Endodermal cell (in vitro differentiated cells): ENCODE results near the gene EML5. TPM values are rescaled to one million over a fixed set of nuclear protein-coding genes. Genes with fewer than 3 reads are reported as not detected.
"Not testable (repeated sequence)": the region's sequence is repeated elsewhere in the genome, so short reads cannot be mapped to it uniquely, and the experiment has no call there.

Experiments used
- DNase-seq: peaks from one replicate; pipeline ENCODE4 v3.0.0-alpha.2; 2017
- H3K27ac ChIP-seq: 2 replicates; pipeline ENCODE4 v1.5.1; 2013; ENCODE audit warnings: mild to moderate bottlenecking, low read depth, low read length, moderate library complexity
- H3K27me3 ChIP-seq: 2 replicates; pipeline ENCODE4 v1.6.1; 2013; ENCODE audit warnings: mild to moderate bottlenecking, low read length, moderate library complexity; ENCODE audit not compliant: insufficient read depth, control insufficient read depth, poor library complexity, severe bottlenecking
- H3K36me3 ChIP-seq: 2 replicates; pipeline ENCODE4 v1.7.0; 2013; ENCODE audit warnings: mild to moderate bottlenecking, low read length, moderate library complexity; ENCODE audit not compliant: control insufficient read depth, insufficient read depth
- H3K4me1 ChIP-seq: one replicate; pipeline ENCODE4 v1.7.0; 2013; ENCODE audit warnings: low read length; ENCODE audit not compliant: control insufficient read depth, insufficient read depth
- H3K4me3 ChIP-seq: 2 replicates; pipeline ENCODE4 v1.5.1; 2013; ENCODE audit warnings: mild to moderate bottlenecking, low read length, moderate library complexity
- H3K9ac ChIP-seq: 2 replicates; pipeline ENCODE4 v1.6.1; 2013; ENCODE audit warnings: mild to moderate bottlenecking, low read length, moderate library complexity; ENCODE audit not compliant: poor library complexity, severe bottlenecking; ENCODE audit errors: extremely low read depth
- H3K9me3 ChIP-seq: 2 replicates; pipeline ENCODE4 v1.6.1; 2013; ENCODE audit warnings: mild to moderate bottlenecking, low read length, moderate library complexity; ENCODE audit not compliant: control insufficient read depth
- H3K27ac Mint-ChIP-seq: 2 replicates; pipeline ENCODE4 v1.8.0; 2020; ENCODE audit warnings: mixed read lengths
- H3K27me3 Mint-ChIP-seq: 2 replicates; pipeline ENCODE4 v1.8.0; 2021; ENCODE audit warnings: mild to moderate bottlenecking, mixed read lengths; ENCODE audit not compliant: insufficient read depth
- H3K36me3 Mint-ChIP-seq: 2 replicates; pipeline ENCODE4 v1.8.0; 2020; ENCODE audit warnings: low read depth, mixed read lengths
- H3K4me1 Mint-ChIP-seq: 2 replicates; pipeline ENCODE4 v1.8.0; 2020; ENCODE audit warnings: mixed read lengths
- H3K4me3 Mint-ChIP-seq: 2 replicates; pipeline ENCODE4 v1.8.0; 2020; ENCODE audit warnings: mild to moderate bottlenecking, moderate library complexity, mixed read lengths
- H3K9me3 Mint-ChIP-seq: 2 replicates; pipeline ENCODE4 v1.8.0; 2020; ENCODE audit warnings: mild to moderate bottlenecking, mixed read lengths
- CTCF ChIP-seq: fragments of 200-600 bp; sonication (generic); conservative IDR thresholded peaks from 2 replicates; pipeline ENCODE4 v1.5.0; 2021; ENCODE audit warnings: antibody characterized with exemption, mild to moderate bottlenecking
- WGBS, 2 experiments: methylation state at CpG; one replicate each; pipeline versions ENCODE4 v1.1.5 to v1.1.7; 2013; ENCODE audit warnings: missing lambda C conversion rate in 2 of 2, mixed read lengths in 1 of 2; ENCODE audit not compliant: insufficient coverage in 1 of 2, insufficient read length in 1 of 2; 5-methylcytosine and 5-hydroxymethylcytosine counted together
- total RNA-seq, 2 donors: library from RNA; stranded (reverse); fragmentation: NEBNext Ultra II Directional in 1 of 2; extraction: Animal tissue kit (Norgen Biotek cat#: 25700) in 1 of 2; gene quantifications; 2 replicates in 1 of 2; 3 replicates in 1 of 2; pipeline ENCODE4 v1.2.1, GENCODE V29; 2021

Gene EML5
- total RNA-seq, 2 donors from 2014 or later, result 1.7 to 2.3 TPM

- H3K9ac ChIP-seq, result no peak overlapping the region
- H3K36me3 ChIP-seq, result no peaks in the 10 kb centered on the region
- TF ChIP-seq CTCF, result no peak
- no peaks in the 10 kb centered on the region for H3K4me1 ChIP-seq
- Mint-ChIP-seq H3K9me3 (no peaks in the 10 kb centered on the region), H3K36me3 (no peaks in the 10 kb centered on the region), H3K27me3 (peaks cover 6% of the 10 kb centered on the region), H3K4me1 (peaks cover 17% of the 10 kb centered on the region), H3K27ac (no peak overlapping the region), H3K4me3 (no peak overlapping the region)
- H3K4me3 ChIP-seq, result no peak overlapping the region
- 72 to 85% methylated on average over 1 to 2 of the region's 2 CpGs for WGBS, 2 experiments
- no peaks in the 10 kb centered on the region for H3K27me3 ChIP-seq
- DNase-seq, result no peak
- no peak overlapping the region for H3K27ac ChIP-seq
- no peaks in the 10 kb centered on the region for H3K9me3 ChIP-seq
Measured at GRCh38 chr14:88821888-88822287, 29.1 kb upstream of the EML5 start.

- Mint-ChIP-seq H3K4me1 (peaks cover 17% of the 10 kb centered on the region), H3K9me3 (no peaks in the 10 kb centered on the region), H3K4me3 (no peak overlapping the region), H3K36me3 (no peaks in the 10 kb centered on the region), H3K27me3 (peaks cover 6% of the 10 kb centered on the region), H3K27ac (no peak overlapping the region)
- no peak for TF ChIP-seq CTCF
- no peak for DNase-seq
- Histone ChIP-seq H3K9ac (no peak overlapping the region), H3K9me3 (no peaks in the 10 kb centered on the region), H3K4me3 (no peak overlapping the region), H3K4me1 (no peaks in the 10 kb centered on the region), H3K27ac (no peak overlapping the region), H3K36me3 (no peaks in the 10 kb centered on the region), H3K27me3 (no peaks in the 10 kb centered on the region)
- 89 to 92% methylated on average over 2 of the region's 2 CpGs for WGBS, 2 experiments
Measured at GRCh38 chr14:88821378-88821777, 28.6 kb upstream of the EML5 start.

GRCh38 chr14:88819674-88820073 lies 26.9 kb upstream of the EML5 start:
- 86 to 100% methylated on average over 1 to 3 of the region's 3 CpGs for WGBS, 2 experiments
- H3K9ac ChIP-seq, result not testable (repeated sequence)

GRCh38 chr14:88818018-88818417 lies 25.3 kb upstream of the EML5 start:
- no peak overlapping the region for H3K27ac Mint-ChIP-seq
- H3K4me1 Mint-ChIP-seq, result peaks cover 4% of the 10 kb centered on the region
- WGBS, 2 experiments, result 88 to 90% methylated on average over 1 of the region's 1 CpG
- H3K27me3 ChIP-seq, result no peaks in the 10 kb centered on the region
- no peaks in the 10 kb centered on the region for H3K36me3 Mint-ChIP-seq
- H3K9me3 Mint-ChIP-seq, result no peaks in the 10 kb centered on the region
- no peaks in the 10 kb centered on the region for H3K4me1 ChIP-seq
- no peak overlapping the region for H3K4me3 Mint-ChIP-seq
- no peak overlapping the region for H3K27ac ChIP-seq
- no peak for TF ChIP-seq CTCF
- no peaks in the 10 kb centered on the region for H3K9me3 ChIP-seq
- no peak overlapping the region for H3K9ac ChIP-seq
- no peak overlapping the region for H3K4me3 ChIP-seq
- no peak for DNase-seq
- peaks cover 6% of the 10 kb centered on the region for H3K27me3 Mint-ChIP-seq
- no peaks in the 10 kb centered on the region for H3K36me3 ChIP-seq

More at GRCh38 chr14:88819674-88820073, 26.9 kb upstream of the EML5 start:
- not testable (repeated sequence) for H3K27ac Mint-ChIP-seq, H3K27me3 ChIP-seq, H3K9me3 ChIP-seq, H3K36me3 Mint-ChIP-seq, H3K4me3 ChIP-seq, H3K4me1 Mint-ChIP-seq, H3K36me3 ChIP-seq, H3K4me3 Mint-ChIP-seq, DNase-seq, H3K27me3 Mint-ChIP-seq, H3K27ac ChIP-seq, H3K9me3 Mint-ChIP-seq, H3K4me1 ChIP-seq
